Epithelial cell of proximal tubule (primary cell): ENCODE data around the gene CDCA5. TPM values are rescaled to one million over a fixed set of nuclear protein-coding genes. Genes with fewer than 3 reads are reported as not detected.
A peak's percentile ranks its signal among the peaks of the same experiment; 100 is the strongest.

ENCODE experiments used
- DNase-seq: peaks from one replicate; pipeline ENCODE4 v3.0.0-alpha.2; 2011; ENCODE audit warnings: low read depth
- H3K4me3 ChIP-seq: 2 replicates; pipeline ENCODE4 v1.5.1; 2011; ENCODE audit warnings: low read depth, mild to moderate bottlenecking, low read length
- total RNA-seq: library from RNA; depleted of rRNA; stranded (reverse); fragments of >200 nt; gene quantifications from 2 replicates; pipeline ENCODE4 v1.2.3, GENCODE V29; 2015
- TF ChIP-seq, protein P1 (sequence below): conservative IDR thresholded peaks from 2 replicates; pipeline ENCODE4 v1.5.1; 2012; ENCODE audit warnings: low read depth, mild to moderate bottlenecking, low read length

CDCA5 gene
- total RNA-seq, 1 donor from 2014 or later, result 32.0 TPM

DNA sequence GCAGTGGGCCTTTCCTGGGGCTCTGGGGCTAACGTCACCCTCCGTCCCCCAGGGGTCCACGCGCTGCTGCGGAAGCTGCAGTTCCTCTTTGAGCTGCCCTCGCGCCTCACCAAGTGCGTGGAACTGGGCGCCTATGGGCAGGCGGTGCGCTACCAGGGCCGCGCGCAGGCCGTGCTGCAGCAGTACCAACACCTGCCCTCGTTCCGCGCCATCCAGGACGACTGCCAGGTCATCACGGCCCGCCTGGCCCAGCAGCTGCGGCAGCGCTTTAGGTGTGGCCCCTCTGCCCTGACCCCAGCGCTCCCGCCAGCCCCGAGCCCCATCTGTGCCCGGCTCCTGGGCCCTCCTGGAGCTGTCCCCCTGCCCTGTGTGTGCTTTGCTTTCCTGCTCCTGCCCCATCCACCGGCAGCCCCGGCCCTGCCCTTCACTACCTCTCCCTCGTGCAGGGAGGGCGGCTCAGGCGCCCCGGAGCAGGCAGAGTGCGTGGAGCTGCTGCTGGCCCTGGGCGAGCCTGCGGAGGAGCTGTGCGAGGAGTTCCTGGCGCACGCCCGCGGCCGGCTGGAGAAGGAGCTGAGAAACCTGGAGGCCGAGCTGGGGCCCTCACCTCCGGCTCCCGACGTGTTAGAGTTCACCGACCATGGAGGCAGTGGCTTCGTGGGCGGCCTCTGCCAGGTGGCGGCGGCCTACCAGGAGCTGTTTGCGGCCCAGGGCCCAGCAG, 24.1 kb upstream of the CDCA5 start:
- DNase-seq, result no peak
- no peak overlapping the region for H3K4me3 ChIP-seq
- TF ChIP-seq, protein P1, sequence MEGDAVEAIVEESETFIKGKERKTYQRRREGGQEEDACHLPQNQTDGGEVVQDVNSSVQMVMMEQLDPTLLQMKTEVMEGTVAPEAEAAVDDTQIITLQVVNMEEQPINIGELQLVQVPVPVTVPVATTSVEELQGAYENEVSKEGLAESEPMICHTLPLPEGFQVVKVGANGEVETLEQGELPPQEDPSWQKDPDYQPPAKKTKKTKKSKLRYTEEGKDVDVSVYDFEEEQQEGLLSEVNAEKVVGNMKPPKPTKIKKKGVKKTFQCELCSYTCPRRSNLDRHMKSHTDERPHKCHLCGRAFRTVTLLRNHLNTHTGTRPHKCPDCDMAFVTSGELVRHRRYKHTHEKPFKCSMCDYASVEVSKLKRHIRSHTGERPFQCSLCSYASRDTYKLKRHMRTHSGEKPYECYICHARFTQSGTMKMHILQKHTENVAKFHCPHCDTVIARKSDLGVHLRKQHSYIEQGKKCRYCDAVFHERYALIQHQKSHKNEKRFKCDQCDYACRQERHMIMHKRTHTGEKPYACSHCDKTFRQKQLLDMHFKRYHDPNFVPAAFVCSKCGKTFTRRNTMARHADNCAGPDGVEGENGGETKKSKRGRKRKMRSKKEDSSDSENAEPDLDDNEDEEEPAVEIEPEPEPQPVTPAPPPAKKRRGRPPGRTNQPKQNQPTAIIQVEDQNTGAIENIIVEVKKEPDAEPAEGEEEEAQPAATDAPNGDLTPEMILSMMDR, result no peak

DNA sequence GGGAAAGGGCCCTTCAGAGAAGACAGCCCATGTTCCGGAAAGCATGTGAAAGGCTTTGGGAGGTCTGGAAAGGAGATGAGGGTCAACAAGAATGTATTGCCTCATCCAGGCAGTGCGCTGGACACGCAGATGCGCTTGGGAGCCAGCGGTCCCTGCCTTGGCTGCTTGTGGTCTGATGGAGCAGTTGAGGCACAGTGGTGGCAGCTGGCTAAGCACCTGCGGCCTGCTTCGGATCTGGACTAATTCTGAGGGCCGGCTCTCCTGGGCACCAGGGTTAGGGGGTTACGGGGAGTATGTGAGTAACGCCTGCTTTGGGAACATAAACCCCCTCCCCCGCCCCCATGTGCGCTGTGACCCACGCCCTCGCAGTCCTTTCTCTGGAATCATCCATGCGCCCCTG, 23.2 kb upstream of the CDCA5 start:
- TF ChIP-seq, protein P1, result no peak
- DNase-seq, result no peak
- H3K4me3 ChIP-seq, result no peak overlapping the region

DNA sequence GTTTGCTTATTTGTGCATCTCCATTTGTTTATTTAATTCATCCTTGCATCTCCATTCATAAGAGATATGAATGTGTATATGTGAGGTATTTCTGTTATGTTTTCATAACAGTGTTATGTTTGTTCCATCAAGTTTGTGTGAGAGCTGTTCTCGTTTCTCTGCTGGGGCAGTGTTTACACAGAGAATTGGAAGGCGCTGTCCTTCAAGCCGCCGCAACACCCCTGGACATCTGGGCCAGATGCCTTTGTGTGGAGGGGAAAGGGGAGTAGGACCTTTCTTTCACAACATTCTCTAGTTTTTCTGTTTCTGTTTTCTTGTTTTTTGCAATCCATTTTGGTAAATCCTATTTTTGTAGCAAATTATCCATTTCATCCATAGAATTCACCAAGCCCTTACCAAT, 20.8 kb upstream of the CDCA5 start:
- TF ChIP-seq, protein P1, result no peak
- H3K4me3 ChIP-seq, result no peak overlapping the region
- no peak for DNase-seq

DNA sequence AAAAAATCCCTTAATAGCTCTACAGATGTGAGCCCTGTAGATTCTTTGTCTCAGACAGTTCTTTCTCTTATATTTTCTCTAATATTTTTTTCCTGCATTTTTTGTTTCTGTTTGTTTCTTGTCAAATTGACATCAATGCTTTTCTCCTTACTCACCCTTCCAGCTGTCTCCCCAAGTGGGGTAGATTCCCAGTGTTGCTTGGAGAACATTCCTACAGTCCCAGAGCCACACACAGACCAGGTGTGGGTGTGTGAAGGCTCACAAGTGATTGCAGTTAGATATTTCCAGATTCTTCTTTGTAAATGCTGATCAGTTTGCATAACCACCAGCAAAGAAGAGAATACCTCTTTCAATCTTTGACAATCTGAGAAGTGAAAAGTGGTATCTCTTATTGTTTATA, 19.6 kb upstream of the CDCA5 start:
- no peak overlapping the region for H3K4me3 ChIP-seq
- TF ChIP-seq, protein P1, result no peak
- no peak for DNase-seq

DNA sequence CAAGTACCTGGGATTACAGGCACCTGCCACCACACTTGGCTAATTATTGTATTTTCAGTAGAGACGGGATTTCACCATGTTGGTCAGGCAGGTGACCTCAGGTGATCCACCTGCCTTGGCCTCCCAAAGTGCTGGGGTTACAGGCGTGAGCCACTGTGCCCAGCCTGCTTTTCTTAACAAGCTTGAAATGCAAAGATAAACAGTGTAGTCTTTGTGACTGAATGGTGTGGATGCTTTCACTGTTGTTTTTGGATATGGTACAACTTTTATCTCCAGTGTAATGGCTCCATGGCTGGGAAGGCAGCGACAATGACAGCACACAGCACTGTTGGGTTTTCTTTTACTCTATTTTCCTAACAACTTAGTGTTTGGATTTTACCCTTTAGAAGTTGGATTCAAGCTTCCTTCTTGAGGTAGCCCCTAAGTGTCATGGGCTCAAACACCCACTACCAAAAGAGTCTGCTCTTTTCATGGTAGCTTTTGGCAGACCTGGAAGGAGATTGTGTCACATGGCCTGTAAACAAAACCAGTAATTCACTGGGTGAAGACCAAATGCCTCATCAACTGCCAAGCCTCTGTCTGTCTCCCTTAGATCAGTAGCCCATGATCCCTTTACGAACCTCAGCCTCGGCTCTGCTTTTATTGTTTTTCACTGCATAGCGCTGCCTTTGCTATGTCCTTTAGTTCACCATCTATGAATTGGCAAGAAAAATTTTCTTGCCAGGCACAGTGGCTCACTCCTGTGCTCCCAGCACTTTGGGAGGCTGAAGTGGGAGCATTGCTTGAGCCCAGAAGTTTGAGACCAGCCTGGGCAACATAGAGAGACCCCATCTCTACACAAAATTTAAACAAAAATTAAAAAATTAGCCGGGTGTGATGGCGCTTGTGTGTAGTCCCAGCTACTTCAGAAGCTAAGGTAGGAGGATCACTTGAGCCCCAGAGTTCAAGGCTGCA, 18.6 kb upstream of the CDCA5 start:
- no peak overlapping the region for H3K4me3 ChIP-seq
- DNase-seq, result no peak
- TF ChIP-seq, protein P1, result no peak

DNA sequence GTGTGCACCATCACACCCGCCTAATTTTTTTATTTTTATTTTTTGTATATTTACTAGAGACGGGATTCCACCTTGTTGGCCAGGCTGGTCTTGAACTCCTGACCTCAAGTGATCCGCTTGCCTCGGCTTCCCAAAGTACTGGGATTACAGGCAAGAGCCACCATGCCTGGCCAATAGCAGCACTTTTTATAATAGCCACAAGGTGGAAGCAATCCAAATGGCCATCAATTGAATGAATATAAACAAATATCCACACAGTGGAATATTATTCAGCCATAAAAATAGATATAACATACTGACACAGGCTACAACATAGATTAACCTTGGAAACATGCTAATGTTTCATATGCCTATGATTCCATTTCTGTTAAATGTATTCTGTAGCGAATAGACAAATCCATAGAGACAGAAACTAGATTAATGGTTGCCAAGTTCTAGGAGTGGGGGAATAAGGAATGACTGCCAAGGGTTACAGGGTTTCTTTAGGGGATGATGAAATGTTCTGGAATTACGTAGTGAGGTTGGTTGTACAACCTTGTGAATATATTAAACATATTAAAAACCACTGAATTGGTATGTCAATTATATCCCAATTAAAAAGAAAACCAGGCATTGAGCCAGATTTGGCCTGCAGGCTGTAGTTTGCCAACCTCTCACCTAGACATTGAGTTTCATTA, 17.0 kb upstream of the CDCA5 start:
- TF ChIP-seq, protein P1, result peak; percentile 33
- H3K4me3 ChIP-seq, result no peak overlapping the region
- no peak for DNase-seq
